ENCODE measurements around the gene STAB2.

GRCh38 chr12:103547929-103548328 lies 39.1 kb upstream of the STAB2 start:
- TF ChIP-seq CTCF (IDR thresholded peaks at IDR 0.05): no peak
- no peak for TF ChIP-seq POLR2A (IDR thresholded peaks at IDR 0.05)

Measured in heart left ventricle (tissue), 13 donors.